BE2C (cell line): ENCODE measurements around the gene KCNQ5.

Experiments
- DNase-seq: peaks from one replicate; pipeline ENCODE4 v3.0.0-alpha.2; 2020
- H3K27me3 ChIP-seq: fragments of 250-450 bp; sonication (Bioruptor Pico); 2 replicates; pipeline ENCODE4 v1.5.1; 2020; ENCODE audit warnings: mild to moderate bottlenecking
- H3K36me3 ChIP-seq: fragments of 250-450 bp; sonication (Bioruptor Pico); 2 replicates; pipeline ENCODE4 v1.5.1; 2020; ENCODE audit warnings: mild to moderate bottlenecking
- H3K4me1 ChIP-seq: fragments of 250-450 bp; sonication (Bioruptor Pico); 2 replicates; pipeline ENCODE4 v1.5.1; 2020
- H3K4me3 ChIP-seq: 2 replicates; pipeline ENCODE4 v1.5.1; 2011; ENCODE audit warnings: low read depth, low read length
- H3K9me3 ChIP-seq: fragments of 250-450 bp; sonication (Bioruptor Pico); 2 replicates; pipeline ENCODE4 v1.5.1; 2020
- TF ChIP-seq, protein P1 (sequence below): IDR thresholded peaks from 2 replicates; pipeline ENCODE4 v1.5.1; 2012; ENCODE audit warnings: mild to moderate bottlenecking, low read depth, low read length

The KCNQ5 gene

GRCh38 chr6:73041051-73041450 is 419.2 kb downstream of the KCNQ5 start:
- TF ChIP-seq, protein P1, sequence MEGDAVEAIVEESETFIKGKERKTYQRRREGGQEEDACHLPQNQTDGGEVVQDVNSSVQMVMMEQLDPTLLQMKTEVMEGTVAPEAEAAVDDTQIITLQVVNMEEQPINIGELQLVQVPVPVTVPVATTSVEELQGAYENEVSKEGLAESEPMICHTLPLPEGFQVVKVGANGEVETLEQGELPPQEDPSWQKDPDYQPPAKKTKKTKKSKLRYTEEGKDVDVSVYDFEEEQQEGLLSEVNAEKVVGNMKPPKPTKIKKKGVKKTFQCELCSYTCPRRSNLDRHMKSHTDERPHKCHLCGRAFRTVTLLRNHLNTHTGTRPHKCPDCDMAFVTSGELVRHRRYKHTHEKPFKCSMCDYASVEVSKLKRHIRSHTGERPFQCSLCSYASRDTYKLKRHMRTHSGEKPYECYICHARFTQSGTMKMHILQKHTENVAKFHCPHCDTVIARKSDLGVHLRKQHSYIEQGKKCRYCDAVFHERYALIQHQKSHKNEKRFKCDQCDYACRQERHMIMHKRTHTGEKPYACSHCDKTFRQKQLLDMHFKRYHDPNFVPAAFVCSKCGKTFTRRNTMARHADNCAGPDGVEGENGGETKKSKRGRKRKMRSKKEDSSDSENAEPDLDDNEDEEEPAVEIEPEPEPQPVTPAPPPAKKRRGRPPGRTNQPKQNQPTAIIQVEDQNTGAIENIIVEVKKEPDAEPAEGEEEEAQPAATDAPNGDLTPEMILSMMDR = no peak
- no peak overlapping the region for H3K4me3 ChIP-seq
- H3K4me1 ChIP-seq = no peaks in the 10 kb centered on the region
- H3K36me3 ChIP-seq = no peaks in the 10 kb centered on the region
- H3K9me3 ChIP-seq = no peaks in the 10 kb centered on the region
- no peak for DNase-seq
- no peaks in the 10 kb centered on the region for H3K27me3 ChIP-seq

GRCh38 chr6:73042892-73043291 is 421.0 kb downstream of the KCNQ5 start:
- Histone ChIP-seq H3K4me1 (no peaks in the 10 kb centered on the region), H3K27me3 (no peaks in the 10 kb centered on the region), H3K9me3 (no peaks in the 10 kb centered on the region), H3K4me3 (no peak overlapping the region), H3K36me3 (no peaks in the 10 kb centered on the region)
- TF ChIP-seq, protein P1 = no peak
- no peak for DNase-seq

GRCh38 chr6:73043446-73043845 is 421.6 kb downstream of the KCNQ5 start:
- no peaks in the 10 kb centered on the region for H3K9me3 ChIP-seq
- DNase-seq = no peak
- no peaks in the 10 kb centered on the region for H3K27me3 ChIP-seq
- TF ChIP-seq, protein P1 = no peak
- H3K36me3 ChIP-seq = no peaks in the 10 kb centered on the region
- H3K4me3 ChIP-seq = no peak overlapping the region
- no peaks in the 10 kb centered on the region for H3K4me1 ChIP-seq

GRCh38 chr6:73045609-73046008 is 423.7 kb downstream of the KCNQ5 start:
- TF ChIP-seq, protein P1 = no peak
- no peaks in the 10 kb centered on the region for H3K36me3 ChIP-seq
- DNase-seq = no peak
- no peaks in the 10 kb centered on the region for H3K9me3 ChIP-seq
- H3K4me3 ChIP-seq = no peak overlapping the region
- no peaks in the 10 kb centered on the region for H3K4me1 ChIP-seq
- H3K27me3 ChIP-seq = no peaks in the 10 kb centered on the region

- DNase-seq = no peak
- Histone ChIP-seq H3K4me3 (no peak overlapping the region), H3K9me3 (no peaks in the 10 kb centered on the region), H3K4me1 (no peaks in the 10 kb centered on the region), H3K27me3 (no peaks in the 10 kb centered on the region), H3K36me3 (no peaks in the 10 kb centered on the region)
- TF ChIP-seq, protein P1 = no peak
These were observed 425.9 kb downstream of the KCNQ5 start for GRCh38 chr6:73047801-73048200.

- no peaks in the 10 kb centered on the region for H3K27me3 ChIP-seq
- no peaks in the 10 kb centered on the region for H3K36me3 ChIP-seq
- H3K4me1 ChIP-seq = no peaks in the 10 kb centered on the region
- no peak for DNase-seq
- TF ChIP-seq, protein P1 = no peak
- no peaks in the 10 kb centered on the region for H3K9me3 ChIP-seq
- no peak overlapping the region for H3K4me3 ChIP-seq
These were observed 428.2 kb downstream of the KCNQ5 start for GRCh38 chr6:73049971-73050594.
